Ishikawa (cell line): Measurements from ENCODE around the gene HABP4.

Experiments
- CEBPB ChIP-seq: IDR thresholded peaks from 2 replicates; pipeline ENCODE4 v1.6.1; 2012
- CREB1 ChIP-seq: IDR thresholded peaks from 2 replicates; pipeline ENCODE4 v1.6.1; 2012; ENCODE audit warnings: low read depth
- EGR1 ChIP-seq: IDR thresholded peaks from 2 replicates; pipeline ENCODE4 v1.6.1; 2012
- EP300 ChIP-seq: IDR thresholded peaks from 2 replicates; pipeline ENCODE4 v1.6.1; 2012; ENCODE audit warnings: borderline replicate concordance
- FOXM1 ChIP-seq: IDR thresholded peaks from 2 replicates; pipeline ENCODE4 v1.6.1; 2012; ENCODE audit warnings: low read depth, borderline replicate concordance
- MAX ChIP-seq: IDR thresholded peaks from 2 replicates; pipeline ENCODE4 v1.6.1; 2012
- NFIC ChIP-seq: IDR thresholded peaks from 2 replicates; pipeline ENCODE4 v1.6.1; 2012
- REST ChIP-seq: IDR thresholded peaks from 2 replicates; pipeline ENCODE4 v1.6.1; 2012; ENCODE audit warnings: low read depth, mild to moderate bottlenecking
- TAF1 ChIP-seq: IDR thresholded peaks from 2 replicates; pipeline ENCODE4 v1.6.1; 2012; ENCODE audit warnings: low read depth, mild to moderate bottlenecking
- TCF12 ChIP-seq: IDR thresholded peaks from 2 replicates; pipeline ENCODE4 v1.6.1; 2012; ENCODE audit warnings: low read depth
- TEAD4 ChIP-seq: IDR thresholded peaks from 2 replicates; pipeline ENCODE4 v1.6.1; 2012
- USF1 ChIP-seq: IDR thresholded peaks from 2 replicates; pipeline ENCODE4 v1.6.1; 2012
- YY1 ChIP-seq: IDR thresholded peaks from 2 replicates; pipeline ENCODE4 v1.6.1; 2012; ENCODE audit warnings: low read depth
- ZBTB7A ChIP-seq: IDR thresholded peaks from 2 replicates; pipeline ENCODE4 v1.6.1; 2012; ENCODE audit warnings: low read depth

The HABP4 gene

GRCh38 chr9:96449845-96450612, at the start of gene HABP4:
TSS of gene HABP4 (plus strand) at chr9:96450169. CDS start at chr9:96450280, 111 bp downstream.
- TF ChIP-seq ZBTB7A (0 out of 2 replicates have a peak, but pooled peaks have one; percentile 27), USF1 (peak; percentile 61), CREB1 (peak; percentile 58), EGR1 (peak; percentile 65), EP300 (no peak), TEAD4 (no peak), MAX (peak; percentile 54; the same call in 1 of the 2 replicates)

GRCh38 chr9:96408409-96409280, 41.3 kb upstream of the HABP4 start:
- TF ChIP-seq EP300, result no peak
- 0 out of 2 replicates have a peak, but pooled peaks have one; percentile 35 for TF ChIP-seq USF1

GRCh38 chr9:96411129-96411838, 38.7 kb upstream of the HABP4 start:
- TF ChIP-seq TEAD4 (no peak), FOXM1 (no peak), TCF12 (no peak), EGR1 (no peak), CEBPB (no peak), USF1 (no peak), YY1 (no peak), TAF1 (no peak), NFIC (no peak), CREB1 (no peak)

GRCh38 chr9:96412174-96412913, 37.6 kb upstream of the HABP4 start:
- no peak for TF ChIP-seq FOXM1
- TF ChIP-seq REST, result no peak
- TF ChIP-seq USF1, result no peak
- no peak for TF ChIP-seq CREB1
- no peak for TF ChIP-seq EP300

GRCh38 chr9:96413302-96414221, 36.4 kb upstream of the HABP4 start:
- no peak for TF ChIP-seq REST
- TF ChIP-seq CREB1, result no peak
